ENCODE results near the gene ERGIC1.
A peak's percentile ranks its signal among the peaks of the same experiment; 100 is the strongest.

Gene ERGIC1

GRCh38 chr5:172984244-172984953 is 150.3 kb downstream of the ERGIC1 start:
- peak in 12 of 14 donors; percentile 20 to 74 (median 54) for DNase-seq

DNA sequence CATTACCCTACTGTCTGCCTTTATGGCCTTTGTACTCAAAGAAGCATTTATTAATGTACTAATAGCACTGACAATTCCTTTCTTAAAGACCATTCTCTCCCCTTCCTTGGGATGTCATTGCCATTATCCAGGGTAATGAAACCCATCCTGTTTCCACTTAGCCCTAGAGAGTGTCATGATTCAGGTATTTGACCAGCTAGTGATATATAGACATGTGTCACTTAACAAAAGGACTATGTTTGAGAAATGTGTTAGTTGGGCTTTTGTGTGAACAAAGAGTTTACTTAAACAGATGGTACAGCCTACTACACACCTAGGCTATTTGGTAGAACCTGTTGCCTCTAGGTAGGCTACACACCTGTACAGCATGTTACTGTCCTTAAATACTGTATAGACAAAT is 151.5 kb downstream of the ERGIC1 start:
- no peak for DNase-seq

- DNase-seq, result no peak
Observed at GRCh38 chr5:172988276-172988675, 154.2 kb downstream of the ERGIC1 start.

- DNase-seq, result no peak
Observed at GRCh38 chr5:172990776-172991175, 156.7 kb downstream of the ERGIC1 start.

DNA sequence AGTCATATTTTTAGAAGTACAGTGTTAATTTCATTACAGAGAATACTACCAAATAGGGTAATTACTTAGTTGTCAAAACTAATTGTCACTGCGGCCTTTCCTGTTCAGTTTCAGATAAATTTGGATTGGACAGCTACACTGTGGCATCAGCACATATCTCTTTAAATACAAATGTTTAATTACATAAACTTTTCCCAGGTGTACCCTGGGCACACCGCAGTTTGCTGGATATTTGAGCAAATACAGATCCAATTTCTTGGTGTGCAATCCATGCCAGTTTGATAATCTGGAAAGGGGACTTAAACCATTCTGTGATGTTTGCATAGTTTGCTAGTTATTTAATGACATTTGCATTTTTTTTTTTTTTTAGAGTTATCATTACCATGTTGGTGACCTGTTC is 160.4 kb downstream of the ERGIC1 start:
- no peak for DNase-seq

DNA sequence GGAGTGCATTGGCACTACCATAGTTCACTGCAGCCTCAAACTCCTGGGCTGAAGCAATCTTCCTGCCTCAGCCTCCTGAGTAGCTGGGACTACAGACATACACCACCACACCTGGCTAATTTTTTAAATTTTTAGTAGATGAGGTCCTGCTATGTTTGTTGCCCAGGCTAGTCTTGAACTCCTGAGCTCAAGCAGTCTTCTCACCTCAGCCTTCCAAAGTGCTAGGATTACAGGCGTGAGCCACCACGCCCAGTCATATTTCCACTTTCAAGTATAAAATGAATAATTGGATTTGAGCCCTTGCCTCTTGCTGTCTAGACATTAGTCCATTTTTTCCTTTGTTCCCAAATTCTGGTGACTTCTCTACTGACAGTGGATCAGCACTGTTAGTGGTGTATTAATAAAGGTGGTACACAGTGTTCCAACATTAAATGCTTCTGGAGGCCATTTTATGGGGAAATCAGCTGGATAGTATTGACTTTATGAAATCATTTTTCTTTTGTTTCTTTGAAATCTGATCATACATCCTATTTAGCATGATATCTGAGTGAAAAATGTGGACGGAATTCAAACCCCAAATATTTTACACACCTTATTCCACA is 165.4 kb downstream of the ERGIC1 start:
- DNase-seq, result no peak

- no peak for DNase-seq
Observed at GRCh38 chr5:172999974-173000373, 165.9 kb downstream of the ERGIC1 start.

- DNase-seq, result no peak
Observed at GRCh38 chr5:173001229-173001841, 167.3 kb downstream of the ERGIC1 start.

Data from C1 segment of cervical spinal cord (tissue), 14 donors.